Neural cell (in vitro differentiated cells): ENCODE data around the gene TMEM170B. TPM values are rescaled to one million over a fixed set of nuclear protein-coding genes. Genes with fewer than 3 reads are reported as not detected.

Source experiments
- H2AFZ ChIP-seq: fragments of 200-600, 300-800 bp; sonication (generic), shearing (Covaris generic); 2 replicates; pipeline ENCODE4 v1.6.0; 2014; ENCODE audit warnings: low read depth, mild to moderate bottlenecking, antibody characterized with exemption, low read length, moderate library complexity
- H3F3A ChIP-seq: fragments of 200-600 bp; shearing (Covaris generic); 2 replicates; pipeline ENCODE4 v1.6.1; 2016; ENCODE audit warnings: mild to moderate bottlenecking, moderate library complexity, mixed read lengths, antibody characterized with exemption, low read length; ENCODE audit not compliant: insufficient read depth, poor library complexity, severe bottlenecking
- H3K27ac ChIP-seq: fragments of 200-600, 300-800 bp; sonication (generic), shearing (Covaris generic); 2 replicates; pipeline ENCODE4 v1.5.1; 2014; ENCODE audit warnings: mild to moderate bottlenecking, low read length, moderate library complexity
- H3K27me3 ChIP-seq: fragments of 300-800, 200-600 bp; sonication (generic), shearing (Covaris generic); 2 replicates; pipeline ENCODE4 v1.6.0; 2014; ENCODE audit warnings: mild to moderate bottlenecking, low read depth, low read length, moderate library complexity; ENCODE audit not compliant: insufficient read depth
- H3K36me3 ChIP-seq: fragments of 300-800, 200-600 bp; sonication (generic), shearing (Covaris generic); 2 replicates; pipeline ENCODE4 v1.5.1; 2014; ENCODE audit warnings: mild to moderate bottlenecking, antibody characterized with exemption, low read length, moderate library complexity; ENCODE audit not compliant: insufficient read depth
- H3K4me2 ChIP-seq: fragments of 300-800, 200-600 bp; sonication (generic), shearing (Covaris generic); 2 replicates; pipeline ENCODE4 v1.6.0; 2014; ENCODE audit warnings: mild to moderate bottlenecking, low read length
- H3K4me3 ChIP-seq: fragments of 300-800, 200-600 bp; sonication (generic), shearing (Covaris generic); 2 replicates; pipeline ENCODE4 v1.5.1; 2014; ENCODE audit warnings: mild to moderate bottlenecking, low read length, moderate library complexity
- H3K79me2 ChIP-seq: fragments of 200-600 bp; shearing (Covaris generic); replicated peaks from 2 replicates; pipeline ENCODE4 v1.6.0; 2014; ENCODE audit warnings: mild to moderate bottlenecking, low read length, moderate library complexity; ENCODE audit not compliant: insufficient read depth
- H3K9ac ChIP-seq: fragments of 300-800, 200-600 bp; sonication (generic), shearing (Covaris generic); 2 replicates; pipeline ENCODE4 v1.6.1; 2016; ENCODE audit warnings: mild to moderate bottlenecking, low read length, mixed read lengths
- H3K9me2 ChIP-seq: fragments of 200-600 bp; shearing (Covaris generic); 2 replicates; pipeline ENCODE4 v1.6.1; 2016; ENCODE audit warnings: mild to moderate bottlenecking, low read length, mixed read lengths; ENCODE audit not compliant: insufficient read depth
- H3K9me3 ChIP-seq: fragments of 200-600, 300-800 bp; sonication (generic), shearing (Covaris generic); 2 replicates; pipeline ENCODE4 v1.6.1; 2016; ENCODE audit warnings: mild to moderate bottlenecking, mixed run types, low read length, moderate library complexity, mixed read lengths
- H4K20me1 ChIP-seq: fragments of 200-600 bp; shearing (Covaris generic); 2 replicates; pipeline ENCODE4 v1.6.1; 2016; ENCODE audit warnings: mild to moderate bottlenecking, mixed run types; ENCODE audit not compliant: insufficient read depth
- CTCF ChIP-seq: fragments of 450-650 bp; IDR thresholded peaks from 2 replicates; pipeline ENCODE4 v1.5.1; 2014; ENCODE audit warnings: antibody characterized with exemption, mild to moderate bottlenecking, moderate library complexity; ENCODE audit not compliant: poor library complexity, severe bottlenecking
- EP300 ChIP-seq: fragments of 450-650 bp; conservative IDR thresholded peaks from 2 replicates; pipeline ENCODE4 v1.6.1; 2014; ENCODE audit warnings: antibody characterized with exemption, mild to moderate bottlenecking, moderate library complexity; ENCODE audit not compliant: poor library complexity, severe bottlenecking
- EZH2 ChIP-seq: fragments of 200-600, 300-800 bp; shearing (Covaris generic), sonication (generic); IDR thresholded peaks from 2 replicates; pipeline ENCODE4 v1.6.1; 2014; ENCODE audit warnings: antibody characterized with exemption, low read length, borderline replicate concordance, mild to moderate bottlenecking; ENCODE audit not compliant: insufficient read depth, poor library complexity, severe bottlenecking
- MXI1 ChIP-seq: fragments of 450-650 bp; conservative IDR thresholded peaks from 2 replicates; pipeline ENCODE4 v1.6.1; 2014; ENCODE audit warnings: antibody characterized with exemption, mild to moderate bottlenecking; ENCODE audit not compliant: poor library complexity, severe bottlenecking
- POLR2AphosphoS5 ChIP-seq: IDR thresholded peaks from 2 replicates; pipeline ENCODE4 v1.6.1; 2012
- RAD21 ChIP-seq: fragments of 450-650 bp; conservative IDR thresholded peaks from 2 replicates; pipeline ENCODE4 v1.6.1; 2014; ENCODE audit warnings: antibody characterized with exemption, mild to moderate bottlenecking, moderate library complexity
- REST ChIP-seq: IDR thresholded peaks from 2 replicates; pipeline ENCODE4 v1.6.1; 2012; ENCODE audit warnings: borderline replicate concordance
- SMC3 ChIP-seq: fragments of 450-650 bp; conservative IDR thresholded peaks from 2 replicates; pipeline ENCODE4 v1.6.1; 2014; ENCODE audit warnings: antibody characterized with exemption, mild to moderate bottlenecking, moderate library complexity; ENCODE audit not compliant: poor library complexity
- TAF1 ChIP-seq: IDR thresholded peaks from 2 replicates; pipeline ENCODE4 v1.6.1; 2012; ENCODE audit warnings: low read depth
- polyA plus RNA-seq: library from polyadenylated mRNA; depleted of rRNA; stranded (reverse); fragments of >200 nt; gene quantifications from 2 replicates; pipeline ENCODE4 v1.2.3, GENCODE V29; 2014

The TMEM170B gene
- polyA plus RNA-seq, 1 donor from 2014 or later: 29.1 TPM

- no peaks in the 10 kb centered on the region for H3F3A ChIP-seq
- H2AFZ ChIP-seq: no peak overlapping the region
- no peak overlapping the region for H3K4me2 ChIP-seq
- H3K9ac ChIP-seq: no peak overlapping the region
- no peaks in the 10 kb centered on the region for H3K79me2 ChIP-seq
- H3K36me3 ChIP-seq: no peaks in the 10 kb centered on the region
- H3K9me3 ChIP-seq: no peaks in the 10 kb centered on the region
- no peaks in the 10 kb centered on the region for H3K9me2 ChIP-seq
- no peak for TF ChIP-seq POLR2AphosphoS5
- no peak for TF ChIP-seq SMC3
- TF ChIP-seq RAD21: no peak
- H3K27me3 ChIP-seq: no peaks in the 10 kb centered on the region
- no peaks in the 10 kb centered on the region for H4K20me1 ChIP-seq
- no peak overlapping the region for H3K4me3 ChIP-seq
- no peak overlapping the region for H3K27ac ChIP-seq
Observed at GRCh38 chr6:11593096-11593495, 55.5 kb downstream of the TMEM170B start.

GRCh38 chr6:11595903-11596302, 58.4 kb downstream of the TMEM170B start:
- Histone ChIP-seq H3K9me2 (no peaks in the 10 kb centered on the region), H3K79me2 (no peaks in the 10 kb centered on the region), H4K20me1 (no peaks in the 10 kb centered on the region), H3K36me3 (no peaks in the 10 kb centered on the region), H2AFZ (no peak overlapping the region), H3K9me3 (no peaks in the 10 kb centered on the region), H3K27ac (no peak overlapping the region), H3K9ac (no peak overlapping the region), H3K4me2 (no peak overlapping the region), H3K27me3 (no peaks in the 10 kb centered on the region), H3F3A (no peaks in the 10 kb centered on the region), H3K4me3 (no peak overlapping the region)
- TF ChIP-seq TAF1: no peak
- TF ChIP-seq EZH2: no peak
- no peak for TF ChIP-seq RAD21
- TF ChIP-seq CTCF: no peak
- no peak for TF ChIP-seq POLR2AphosphoS5
- no peak for TF ChIP-seq REST
- no peak for TF ChIP-seq SMC3
- no peak for TF ChIP-seq MXI1
- TF ChIP-seq EP300: no peak

GRCh38 chr6:11596640-11597237, 59.2 kb downstream of the TMEM170B start:
- TF ChIP-seq SMC3 (no peak), TAF1 (no peak), EZH2 (no peak), POLR2AphosphoS5 (no peak), CTCF (no peak), RAD21 (no peak), MXI1 (no peak), EP300 (no peak), REST (no peak)
- Histone ChIP-seq H3K9me3 (no peaks in the 10 kb centered on the region), H3K27ac (no peak overlapping the region), H3K4me3 (no peak overlapping the region), H3K4me2 (no peak overlapping the region), H3K27me3 (no peaks in the 10 kb centered on the region), H2AFZ (no peak overlapping the region), H3K9me2 (no peaks in the 10 kb centered on the region), H3K36me3 (no peaks in the 10 kb centered on the region), H4K20me1 (no peaks in the 10 kb centered on the region), H3K9ac (no peak overlapping the region), H3K79me2 (no peaks in the 10 kb centered on the region), H3F3A (no peaks in the 10 kb centered on the region)
